Activated T-cell treated with anti-CD3 and anti-CD28 coated beads, Interleukin-2, amount 50 U/mL, for 72 hours (primary cell): Measurements from ENCODE around the gene RNF113B. TPM values are rescaled to one million over a fixed set of nuclear protein-coding genes. Genes with fewer than 3 reads are reported as not detected.

Experiments used
- ATAC-seq, 2 donors: fragments of 150-1000 bp; cut with Tn5 transposase; replicated peaks in 1 of 2; 2 replicates each; pipeline ENCODE4 v1.10.0; 2021; ENCODE audit warnings: moderate library complexity in 2 of 2, mild to moderate bottlenecking in 1 of 2
- DNase-seq, 2 donors: peaks; one replicate each; pipeline ENCODE4 v3.0.0; 2021 to 2022; ENCODE audit warnings: mixed read lengths in 1 of 2
- H3K27ac Mint-ChIP-seq: one replicate; pipeline ENCODE4 v1.8.0; 2022; ENCODE audit warnings: mild to moderate bottlenecking, moderate library complexity, mixed read lengths
- H3K27me3 Mint-ChIP-seq: one replicate; pipeline ENCODE4 v1.8.0; 2022; ENCODE audit warnings: low read depth, mixed read lengths
- H3K36me3 Mint-ChIP-seq, 2 donors: one replicate each; pipeline ENCODE4 v1.8.0; 2022; ENCODE audit warnings: mixed read lengths in 2 of 2, mild to moderate bottlenecking in 1 of 2; ENCODE audit not compliant: insufficient read depth in 2 of 2
- H3K4me1 Mint-ChIP-seq: one replicate; pipeline ENCODE4 v1.8.0; 2022; ENCODE audit warnings: low read depth, mixed read lengths
- H3K4me3 Mint-ChIP-seq, 2 donors: one replicate each; pipeline ENCODE4 v1.8.0; 2022; ENCODE audit warnings: mild to moderate bottlenecking in 2 of 2, mixed read lengths in 2 of 2, moderate library complexity in 2 of 2
- H3K9me3 Mint-ChIP-seq, 2 donors: one replicate each; pipeline ENCODE4 v1.8.0; 2022; ENCODE audit warnings: mixed read lengths in 2 of 2
- total RNA-seq, 2 donors: library from RNA; stranded (reverse); gene quantifications; one replicate each; pipeline ENCODE4 v1.2.3, GENCODE V29; 2022

RNF113B gene
- not detected for total RNA-seq

GRCh38 chr13:98176777-98177608 lies at the start of gene RNF113B:
Gene RNF113B (minus strand): TSS chr13:98177269. CDS start chr13:98177236, 33 bp downstream.
- H3K27ac Mint-ChIP-seq, result no peak within 1 kb of the TSS
- no peak within 1 kb of the TSS for H3K4me3 Mint-ChIP-seq
- no peaks in the 10 kb centered on the region for H3K9me3 Mint-ChIP-seq
- no peak for ATAC-seq
- DNase-seq, result no peak
- H3K4me1 Mint-ChIP-seq, result no peaks in the 10 kb centered on the region
- peaks cover 15% of the 10 kb centered on the region for H3K27me3 Mint-ChIP-seq
- H3K36me3 Mint-ChIP-seq, result no peaks in the 10 kb centered on the region

GRCh38 chr13:98226496-98226895 lies 49.4 kb upstream of the RNF113B start:
- H3K27me3 Mint-ChIP-seq, result no peaks in the 10 kb centered on the region
- DNase-seq (no peak), ATAC-seq (no peak)
- H3K4me1 Mint-ChIP-seq, result no peaks in the 10 kb centered on the region
- no peak overlapping the region for H3K4me3 Mint-ChIP-seq
- H3K36me3 Mint-ChIP-seq, result no peaks in the 10 kb centered on the region
- H3K27ac Mint-ChIP-seq, result no peak overlapping the region
- peaks cover 0 to 4% of the 10 kb centered on the region in 2 donors for H3K9me3 Mint-ChIP-seq

DNA sequence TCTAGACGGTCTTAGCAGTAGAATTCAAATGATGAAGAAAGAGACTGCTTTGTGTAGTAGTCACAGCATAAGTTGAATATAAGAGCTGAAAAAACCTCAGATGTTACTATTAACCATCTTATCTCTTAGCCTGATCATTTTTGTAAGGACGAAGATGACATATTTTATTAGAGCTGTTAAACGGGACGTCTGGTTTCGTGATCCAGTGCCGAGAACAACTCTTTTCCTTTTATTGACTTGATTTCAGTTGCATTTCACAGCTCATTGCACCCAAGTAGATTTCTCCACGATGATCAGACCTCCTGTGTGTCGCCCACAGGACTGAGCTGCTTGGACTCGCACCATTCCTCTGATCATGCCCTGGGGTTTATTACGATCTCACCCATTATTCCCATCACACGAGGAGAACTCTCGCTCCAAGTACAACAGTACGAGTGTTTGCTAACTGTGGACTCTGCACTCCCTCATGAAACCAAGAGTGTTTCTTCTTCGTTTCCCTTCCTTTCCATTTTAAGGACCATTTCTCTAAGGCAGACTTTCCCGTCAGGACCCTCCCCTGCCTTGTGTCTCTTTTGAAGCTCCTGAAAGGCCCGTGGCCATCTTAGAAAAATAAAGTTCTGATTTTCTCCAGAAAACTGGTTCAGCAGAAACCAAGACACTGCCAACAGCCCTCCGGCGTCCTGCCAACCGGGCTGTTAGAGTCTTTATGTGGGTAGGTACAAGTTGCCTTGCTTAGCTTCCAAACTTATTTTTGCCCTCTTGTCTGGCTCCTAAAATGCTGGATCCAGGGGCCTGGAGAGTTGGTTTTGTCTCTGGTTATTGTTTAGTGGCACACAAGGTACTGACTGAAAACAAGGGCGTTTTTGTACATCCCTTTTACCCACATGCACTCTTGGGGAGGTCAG lies 48.2 kb upstream of the RNF113B start:
- Mint-ChIP-seq H3K4me3 (no peak overlapping the region), H3K27ac (no peak overlapping the region), H3K9me3 (no peaks in the 10 kb centered on the region), H3K4me1 (no peaks in the 10 kb centered on the region), H3K36me3 (no peaks in the 10 kb centered on the region), H3K27me3 (no peaks in the 10 kb centered on the region)
- ATAC-seq, result no peak
- no peak for DNase-seq

GRCh38 chr13:98224557-98224956 lies 47.5 kb upstream of the RNF113B start:
- ATAC-seq (no peak), DNase-seq (no peak)
- Mint-ChIP-seq H3K4me1 (no peaks in the 10 kb centered on the region), H3K27ac (no peak overlapping the region), H3K36me3 (no peaks in the 10 kb centered on the region), H3K9me3 (no peaks in the 10 kb centered on the region), H3K27me3 (no peaks in the 10 kb centered on the region), H3K4me3 (no peak overlapping the region)

GRCh38 chr13:98223741-98224140 lies 46.7 kb upstream of the RNF113B start:
- H3K4me1 Mint-ChIP-seq, result no peaks in the 10 kb centered on the region
- no peak for ATAC-seq

DNA sequence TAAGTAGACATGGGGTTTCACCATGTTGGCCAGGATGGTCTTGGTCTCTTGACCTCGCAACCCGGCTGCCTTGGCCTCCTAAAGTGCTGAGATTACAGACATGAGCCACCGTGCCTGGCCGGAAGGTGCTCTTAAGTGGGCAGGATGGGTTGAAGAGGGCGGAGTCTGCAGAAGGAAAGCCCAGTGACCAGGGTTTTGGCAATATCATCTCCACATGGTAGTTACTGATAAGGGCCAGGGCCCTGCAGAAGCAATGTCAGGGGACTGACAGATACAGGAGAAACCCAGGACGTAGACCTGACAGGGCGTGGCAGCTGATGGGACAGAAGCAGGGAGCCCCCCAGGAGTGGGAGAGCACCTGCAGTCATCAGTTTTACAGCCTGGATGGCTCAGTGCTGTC lies 45.7 kb upstream of the RNF113B start:
- DNase-seq (no peak), ATAC-seq (no peak)
- Mint-ChIP-seq H3K36me3 (no peaks in the 10 kb centered on the region), H3K4me3 (no peak overlapping the region), H3K27ac (no peak overlapping the region), H3K4me1 (no peaks in the 10 kb centered on the region), H3K27me3 (no peaks in the 10 kb centered on the region), H3K9me3 (no peaks in the 10 kb centered on the region)

More at GRCh38 chr13:98223741-98224140, 46.7 kb upstream of the RNF113B start:
- H3K27ac Mint-ChIP-seq, result no peak overlapping the region
- no peak overlapping the region for H3K4me3 Mint-ChIP-seq
- no peaks in the 10 kb centered on the region for H3K36me3 Mint-ChIP-seq
- H3K9me3 Mint-ChIP-seq, result no peaks in the 10 kb centered on the region
- no peaks in the 10 kb centered on the region for H3K27me3 Mint-ChIP-seq
- DNase-seq, result no peak

DNA sequence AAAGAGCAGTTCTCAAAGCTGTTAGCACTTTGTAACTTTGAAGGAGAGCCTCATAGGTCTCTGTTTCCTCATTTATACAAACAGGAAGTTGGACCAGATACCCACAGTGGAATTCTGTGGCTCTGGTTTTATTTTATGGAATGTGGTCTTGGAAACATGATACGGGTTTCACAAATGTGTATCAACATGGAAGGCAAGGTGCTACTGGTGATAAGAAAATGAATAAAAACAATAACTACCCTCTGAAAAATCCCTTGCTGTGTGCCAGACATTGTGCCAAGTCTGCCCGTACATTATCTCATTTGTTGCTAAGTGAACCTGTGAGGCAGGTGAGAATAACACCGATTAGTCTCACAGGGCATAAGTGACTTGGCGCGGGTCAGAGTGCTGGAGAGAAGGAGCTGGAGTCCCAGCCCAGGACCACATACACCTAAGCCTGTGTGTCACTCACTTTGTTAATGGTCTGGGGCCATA lies 45.0 kb upstream of the RNF113B start:
- no peaks in the 10 kb centered on the region for H3K4me1 Mint-ChIP-seq
- ATAC-seq, result no peak
- no peak for DNase-seq
- H3K9me3 Mint-ChIP-seq, result no peaks in the 10 kb centered on the region
- H3K27ac Mint-ChIP-seq, result no peak overlapping the region
- no peaks in the 10 kb centered on the region for H3K27me3 Mint-ChIP-seq
- no peaks in the 10 kb centered on the region for H3K36me3 Mint-ChIP-seq
- no peak overlapping the region for H3K4me3 Mint-ChIP-seq

- DNase-seq (no peak), ATAC-seq (no peak)
- peaks cover 4% of the 10 kb centered on the region for H3K27me3 Mint-ChIP-seq
- H3K27ac Mint-ChIP-seq, result no peak overlapping the region
- no peaks in the 10 kb centered on the region for H3K4me1 Mint-ChIP-seq
- no peaks in the 10 kb centered on the region for H3K36me3 Mint-ChIP-seq
- H3K4me3 Mint-ChIP-seq, result no peak overlapping the region
- H3K9me3 Mint-ChIP-seq, result no peaks in the 10 kb centered on the region
Observed at GRCh38 chr13:98221234-98221633, 44.2 kb upstream of the RNF113B start.

DNA sequence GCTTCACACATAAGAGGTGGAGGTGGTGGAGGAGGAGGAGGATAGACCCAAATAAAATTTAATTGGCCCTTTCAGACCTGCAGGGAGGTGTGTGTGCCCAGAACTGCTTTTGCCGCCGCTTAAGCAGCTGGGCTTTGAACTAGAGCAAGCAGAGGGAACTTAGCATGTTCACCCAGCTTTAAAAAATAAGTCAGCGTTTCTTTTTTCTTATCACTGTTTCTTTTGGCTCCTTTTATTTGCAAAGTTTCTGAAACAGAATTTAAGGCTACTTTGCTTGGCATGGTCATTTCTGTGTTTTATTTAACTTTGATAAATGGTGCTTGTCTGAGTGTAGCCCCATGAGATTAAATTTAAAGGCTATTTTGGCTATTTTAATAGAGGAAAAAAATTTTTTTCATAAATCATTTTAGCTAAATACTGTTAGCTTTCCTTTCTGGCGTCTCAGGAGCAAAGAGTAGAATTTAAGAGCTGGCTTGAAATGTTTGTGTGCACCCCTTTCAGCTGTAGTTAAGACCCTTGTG lies 43.3 kb upstream of the RNF113B start:
- DNase-seq (no peak), ATAC-seq (no peak)
- H3K9me3 Mint-ChIP-seq, result no peaks in the 10 kb centered on the region
- H3K4me1 Mint-ChIP-seq, result no peaks in the 10 kb centered on the region
- H3K36me3 Mint-ChIP-seq, result no peaks in the 10 kb centered on the region
- H3K4me3 Mint-ChIP-seq, result no peak overlapping the region
- H3K27ac Mint-ChIP-seq, result no peak overlapping the region
- peaks cover 4% of the 10 kb centered on the region for H3K27me3 Mint-ChIP-seq

DNA sequence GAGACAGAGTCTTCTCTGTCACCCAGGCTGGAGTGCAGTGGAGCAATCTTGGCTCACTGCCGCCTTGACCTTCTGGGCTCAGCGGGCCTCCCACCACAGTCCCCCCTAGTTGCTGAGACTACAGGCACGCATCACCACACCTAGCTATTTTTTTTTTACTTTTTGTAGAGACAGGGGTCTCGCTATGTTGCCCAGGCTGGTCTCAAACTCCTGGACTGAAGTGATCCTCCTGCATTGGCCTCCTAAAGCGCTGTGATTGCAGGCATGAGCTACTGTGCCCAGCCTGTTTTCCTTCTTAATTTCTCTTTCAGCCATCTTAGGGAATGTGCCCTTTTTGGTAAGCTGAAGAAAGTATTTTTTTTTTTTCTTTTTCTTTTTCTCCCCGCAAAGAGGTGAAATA lies 42.6 kb upstream of the RNF113B start:
- Mint-ChIP-seq H3K27ac (no peak overlapping the region), H3K27me3 (peaks cover 4% of the 10 kb centered on the region)
- no peak for ATAC-seq

GRCh38 chr13:98217597-98217996 lies 40.5 kb upstream of the RNF113B start:
- Mint-ChIP-seq H3K4me3 (no peak overlapping the region), H3K36me3 (no peaks in the 10 kb centered on the region), H3K27ac (no peak overlapping the region), H3K27me3 (peaks cover 4% of the 10 kb centered on the region), H3K4me1 (no peaks in the 10 kb centered on the region), H3K9me3 (no peaks in the 10 kb centered on the region)
- DNase-seq (no peak), ATAC-seq (no peak)

More for the DNA sequence above, 42.6 kb upstream of the RNF113B start:
- Mint-ChIP-seq H3K36me3 (no peaks in the 10 kb centered on the region), H3K4me3 (no peak overlapping the region), H3K4me1 (no peaks in the 10 kb centered on the region), H3K9me3 (no peaks in the 10 kb centered on the region)
- no peak for DNase-seq

- Mint-ChIP-seq H3K4me3 (no peak overlapping the region), H3K9me3 (no peaks in the 10 kb centered on the region), H3K4me1 (no peaks in the 10 kb centered on the region), H3K27me3 (peaks cover 4% of the 10 kb centered on the region), H3K36me3 (no peaks in the 10 kb centered on the region), H3K27ac (no peak overlapping the region)
- ATAC-seq (no peak), DNase-seq (no peak)
Observed at GRCh38 chr13:98216711-98217285, 39.7 kb upstream of the RNF113B start.

DNA sequence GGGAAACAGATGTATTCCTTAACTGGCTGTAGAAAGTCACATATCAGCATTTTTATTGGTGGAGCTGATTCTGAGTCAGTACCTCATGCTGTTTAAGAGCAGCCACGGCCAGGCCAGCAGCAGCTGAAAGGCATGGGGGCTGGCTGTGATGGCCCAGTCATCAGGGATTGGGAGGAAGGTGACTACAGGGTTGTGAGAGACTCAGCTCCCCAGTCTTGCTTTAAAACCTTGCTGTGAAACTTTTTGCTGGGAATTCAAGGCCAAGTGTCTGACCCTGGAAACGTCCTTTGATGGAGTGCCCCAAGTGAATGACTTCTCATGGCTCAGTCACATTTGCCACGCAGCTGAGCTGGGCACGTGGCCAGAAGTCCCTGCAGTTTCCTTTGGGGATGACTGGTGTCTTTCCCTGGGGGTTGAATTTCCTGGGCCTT lies 39.1 kb upstream of the RNF113B start:
- ATAC-seq, result no peak
- H3K27me3 Mint-ChIP-seq, result peaks cover 4% of the 10 kb centered on the region
- no peak overlapping the region for H3K4me3 Mint-ChIP-seq
- H3K4me1 Mint-ChIP-seq, result no peaks in the 10 kb centered on the region
- H3K36me3 Mint-ChIP-seq, result no peaks in the 10 kb centered on the region
- H3K27ac Mint-ChIP-seq, result no peak overlapping the region
- no peak for DNase-seq
- H3K9me3 Mint-ChIP-seq, result no peaks in the 10 kb centered on the region
